ENCODE results near the gene RASGRP2.

Gene RASGRP2

DNA sequence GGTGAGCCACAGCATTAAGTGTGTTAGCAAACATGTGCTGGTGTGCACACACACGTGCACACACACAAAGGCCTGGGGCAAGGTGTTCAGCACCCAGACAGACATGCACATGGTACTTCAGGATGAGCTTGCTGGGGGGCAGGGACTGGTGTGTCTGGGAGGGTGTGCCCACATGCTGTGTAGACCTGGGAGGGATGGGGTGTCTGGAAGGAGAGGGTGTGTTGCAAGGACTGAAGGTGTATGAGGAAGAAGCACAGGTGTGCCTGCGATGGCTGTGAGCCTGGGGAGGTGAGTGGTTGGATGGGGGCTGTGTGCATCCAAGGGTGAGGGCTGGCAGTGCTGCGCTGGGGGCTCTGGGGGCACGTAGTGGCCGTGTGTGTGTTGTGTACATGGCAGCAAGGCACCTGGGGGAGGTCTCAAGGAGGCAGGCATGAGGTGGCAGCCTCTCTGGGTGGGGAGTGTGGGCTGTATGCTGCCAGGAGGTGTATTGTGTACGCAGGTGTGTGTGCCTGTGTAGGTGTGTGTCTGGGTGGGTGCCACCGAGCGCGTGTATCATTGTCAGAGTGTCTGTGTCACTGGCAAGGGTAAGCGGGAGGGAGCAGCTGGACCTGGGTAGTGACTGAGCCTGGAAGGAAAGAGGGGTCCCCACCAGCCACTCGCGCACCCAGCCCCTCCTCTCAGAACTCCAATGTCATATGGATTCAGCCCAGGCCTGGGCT lies 23.1 kb downstream of the RASGRP2 start:
- Mint-ChIP-seq H3K4me3 (peak overlapping the region; percentile 17 to 56 (median 33)), H3K36me3 (ENCODE audit: low read depth) (no peaks in the 10 kb centered on the region), H3K27ac (no peak overlapping the region), H3K27me3 (ENCODE audit: low read depth) (peaks cover 79% of the 10 kb centered on the region), H3K9me3 (no peaks in the 10 kb centered on the region), H3K4me1 (peaks cover 17% of the 10 kb centered on the region)
- TF ChIP-seq, protein P1, sequence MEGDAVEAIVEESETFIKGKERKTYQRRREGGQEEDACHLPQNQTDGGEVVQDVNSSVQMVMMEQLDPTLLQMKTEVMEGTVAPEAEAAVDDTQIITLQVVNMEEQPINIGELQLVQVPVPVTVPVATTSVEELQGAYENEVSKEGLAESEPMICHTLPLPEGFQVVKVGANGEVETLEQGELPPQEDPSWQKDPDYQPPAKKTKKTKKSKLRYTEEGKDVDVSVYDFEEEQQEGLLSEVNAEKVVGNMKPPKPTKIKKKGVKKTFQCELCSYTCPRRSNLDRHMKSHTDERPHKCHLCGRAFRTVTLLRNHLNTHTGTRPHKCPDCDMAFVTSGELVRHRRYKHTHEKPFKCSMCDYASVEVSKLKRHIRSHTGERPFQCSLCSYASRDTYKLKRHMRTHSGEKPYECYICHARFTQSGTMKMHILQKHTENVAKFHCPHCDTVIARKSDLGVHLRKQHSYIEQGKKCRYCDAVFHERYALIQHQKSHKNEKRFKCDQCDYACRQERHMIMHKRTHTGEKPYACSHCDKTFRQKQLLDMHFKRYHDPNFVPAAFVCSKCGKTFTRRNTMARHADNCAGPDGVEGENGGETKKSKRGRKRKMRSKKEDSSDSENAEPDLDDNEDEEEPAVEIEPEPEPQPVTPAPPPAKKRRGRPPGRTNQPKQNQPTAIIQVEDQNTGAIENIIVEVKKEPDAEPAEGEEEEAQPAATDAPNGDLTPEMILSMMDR (IDR thresholded peaks at IDR 0.05; ENCODE audit: unreplicated experiment in 3 of 3): no peak

DNA sequence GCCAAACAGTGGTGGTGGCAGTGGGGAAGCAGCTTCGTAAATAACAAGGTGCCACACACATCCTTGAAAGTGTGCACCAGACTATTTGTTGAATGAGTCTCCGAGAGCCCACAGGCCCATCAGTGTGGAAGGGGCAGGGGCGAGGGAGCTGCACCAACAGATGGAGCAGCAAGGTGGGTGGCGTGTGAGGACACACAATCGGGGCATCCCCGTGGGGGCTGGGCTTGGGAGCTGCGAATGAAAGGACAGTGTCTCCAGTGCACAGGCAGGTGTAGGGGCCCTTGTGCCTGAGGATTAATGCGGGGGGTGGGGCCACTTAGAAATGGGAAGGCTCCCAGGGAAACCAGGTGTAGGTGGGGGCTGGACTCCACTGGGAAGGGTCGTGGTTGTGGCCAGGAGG lies 23.8 kb downstream of the RASGRP2 start:
- Mint-ChIP-seq H3K27ac (no peak overlapping the region), H3K27me3 (ENCODE audit: low read depth) (peaks cover 85% of the 10 kb centered on the region), H3K4me1 (peaks cover 12% of the 10 kb centered on the region), H3K36me3 (ENCODE audit: low read depth) (no peaks in the 10 kb centered on the region), H3K4me3 (no peak overlapping the region), H3K9me3 (no peaks in the 10 kb centered on the region)
- TF ChIP-seq, protein P1 (IDR thresholded peaks at IDR 0.05; ENCODE audit: unreplicated experiment in 3 of 3): no peak

DNA sequence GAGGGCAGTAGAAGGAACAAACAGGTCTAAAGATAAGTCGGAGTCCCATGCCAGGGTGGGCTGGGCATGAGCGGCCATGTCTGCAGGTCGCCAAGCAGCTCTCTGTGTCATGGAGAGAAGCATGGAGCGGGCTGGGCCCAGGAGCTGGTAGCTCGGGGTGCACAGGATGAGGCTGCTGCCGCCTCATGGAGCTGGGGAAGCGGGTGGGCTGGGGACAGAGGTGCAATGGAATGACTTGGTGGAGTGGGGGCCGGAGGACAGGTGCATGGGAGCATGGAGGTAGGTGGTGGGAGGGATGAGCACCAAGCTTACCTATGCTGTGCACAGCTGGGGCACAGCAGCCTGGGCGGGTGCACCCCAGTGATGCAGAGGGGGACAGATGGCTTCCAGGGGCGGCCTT lies 24.5 kb downstream of the RASGRP2 start:
- no peaks in the 10 kb centered on the region for H3K9me3 Mint-ChIP-seq
- no peaks in the 10 kb centered on the region for H3K36me3 Mint-ChIP-seq (ENCODE audit: low read depth)
- no peak overlapping the region for H3K4me3 Mint-ChIP-seq

DNA sequence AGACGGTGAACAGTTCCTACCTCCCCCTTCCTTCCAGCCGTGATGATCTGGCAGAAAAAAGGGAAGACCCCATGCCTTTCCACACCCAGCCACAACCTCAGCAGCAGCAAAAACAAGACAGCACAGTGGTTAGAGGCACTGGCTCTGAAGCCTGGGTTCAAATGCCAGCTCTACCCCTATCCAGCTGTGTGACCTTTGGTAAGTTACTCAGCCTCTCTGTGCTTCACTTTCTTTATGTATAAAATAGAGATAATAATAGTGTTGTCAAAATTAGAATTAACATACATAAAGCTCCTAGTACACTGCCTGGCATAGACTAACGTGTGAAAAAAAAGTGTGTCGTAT lies 25.2 kb downstream of the RASGRP2 start:
- Mint-ChIP-seq H3K27me3 (ENCODE audit: low read depth) (peaks cover 95% of the 10 kb centered on the region), H3K36me3 (ENCODE audit: low read depth) (no peaks in the 10 kb centered on the region), H3K4me3 (no peak overlapping the region), H3K27ac (no peak overlapping the region), H3K9me3 (no peaks in the 10 kb centered on the region), H3K4me1 (peaks cover 7% of the 10 kb centered on the region)
- TF ChIP-seq, protein P1 (IDR thresholded peaks at IDR 0.05; ENCODE audit: unreplicated experiment in 3 of 3): no peak

More for the DNA sequence above, 24.5 kb downstream of the RASGRP2 start:
- Mint-ChIP-seq H3K27me3 (ENCODE audit: low read depth) (peaks cover 93% of the 10 kb centered on the region), H3K4me1 (peaks cover 6% of the 10 kb centered on the region), H3K27ac (no peak overlapping the region)
- TF ChIP-seq, protein P1 (IDR thresholded peaks at IDR 0.05; ENCODE audit: unreplicated experiment in 3 of 3): no peak

DNA sequence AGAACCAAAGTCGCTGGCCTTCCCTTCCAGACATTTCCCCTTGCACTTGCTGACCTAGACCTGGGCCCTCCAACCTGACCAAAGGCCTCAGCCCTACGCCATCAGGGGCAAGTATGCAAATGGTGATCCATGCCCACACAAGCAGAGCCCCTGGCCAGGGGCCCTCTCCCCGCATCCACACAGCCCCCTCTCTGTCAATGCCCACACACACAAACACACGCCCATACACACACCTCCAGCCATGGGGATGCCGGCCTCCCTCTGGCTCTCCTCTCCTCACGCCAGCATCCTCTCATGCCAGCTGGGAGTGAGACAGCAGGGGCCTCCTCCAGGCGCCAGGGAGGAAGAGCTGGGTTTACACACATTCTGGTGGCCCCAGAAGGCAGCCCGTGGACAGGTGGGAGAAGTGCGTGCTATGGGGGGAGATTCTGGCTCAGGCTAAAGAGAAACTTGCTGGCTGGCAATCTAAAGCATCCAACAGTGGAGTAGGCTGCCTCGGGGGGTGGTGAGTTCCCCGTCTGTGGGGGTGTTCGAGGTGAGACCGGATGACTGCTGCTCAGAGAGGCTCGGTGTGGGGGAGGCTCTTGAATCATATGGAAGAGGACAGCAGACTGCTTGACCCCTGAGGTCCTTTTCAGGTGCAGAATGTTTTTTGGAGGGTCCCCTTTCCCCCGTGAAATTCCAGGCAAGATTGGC lies 25.7 kb downstream of the RASGRP2 start:
- Mint-ChIP-seq H3K27me3 (ENCODE audit: low read depth) (peaks cover 94% of the 10 kb centered on the region), H3K4me3 (no peak overlapping the region), H3K36me3 (ENCODE audit: low read depth) (no peaks in the 10 kb centered on the region), H3K4me1 (peaks cover 7% of the 10 kb centered on the region), H3K9me3 (no peaks in the 10 kb centered on the region), H3K27ac (no peak overlapping the region)
- TF ChIP-seq, protein P1 (IDR thresholded peaks at IDR 0.05; ENCODE audit: unreplicated experiment in 3 of 3): no peak

DNA sequence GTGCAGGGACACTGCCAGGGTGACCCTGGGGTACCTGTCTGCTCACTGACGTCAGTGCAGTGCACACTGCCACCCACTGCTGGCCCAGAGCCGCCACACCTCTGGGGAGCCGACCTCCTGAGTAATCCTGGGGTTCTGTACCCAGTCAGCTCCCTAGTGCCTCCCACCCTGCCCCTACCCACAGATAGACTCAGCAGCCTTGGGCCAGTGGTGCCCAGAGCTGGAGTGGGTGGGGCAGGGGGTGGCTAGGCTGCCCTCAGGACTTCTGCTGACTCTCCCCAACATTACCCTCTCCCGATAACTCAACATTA lies 26.7 kb downstream of the RASGRP2 start:
- TF ChIP-seq, protein P1 (IDR thresholded peaks at IDR 0.05; ENCODE audit: unreplicated experiment in 3 of 3): no peak
- Mint-ChIP-seq H3K9me3 (no peaks in the 10 kb centered on the region), H3K4me3 (no peak overlapping the region), H3K36me3 (ENCODE audit: low read depth) (no peaks in the 10 kb centered on the region), H3K4me1 (peaks cover 7% of the 10 kb centered on the region), H3K27me3 (ENCODE audit: low read depth) (peaks cover 89% of the 10 kb centered on the region), H3K27ac (no peak overlapping the region)
